Ectodermal cell (in vitro differentiated cells): Measurements from ENCODE around the gene ARMH3.

Source experiments
- H3K27ac ChIP-seq: 2 replicates; pipeline ENCODE4 v1.7.0; 2013; ENCODE audit warnings: mild to moderate bottlenecking, low read depth, low read length; ENCODE audit not compliant: insufficient read depth, poor library complexity, severe bottlenecking
- H3K27me3 ChIP-seq: 2 replicates; pipeline ENCODE4 v1.7.0; 2013; ENCODE audit warnings: mild to moderate bottlenecking, low read length; ENCODE audit not compliant: insufficient read depth, control insufficient read depth, poor library complexity, severe bottlenecking
- H3K36me3 ChIP-seq: one replicate; pipeline ENCODE4 v1.7.0; 2013; ENCODE audit warnings: low read length; ENCODE audit not compliant: control insufficient read depth, insufficient read depth
- H3K4me1 ChIP-seq: one replicate; pipeline ENCODE4 v1.7.0; 2013; ENCODE audit warnings: low read length; ENCODE audit not compliant: control insufficient read depth, insufficient read depth
- H3K4me3 ChIP-seq: 2 replicates; pipeline ENCODE4 v1.7.0; 2013; ENCODE audit warnings: low read depth, low read length, control low read depth; ENCODE audit not compliant: insufficient read depth
- H3K9me3 ChIP-seq: 2 replicates; pipeline ENCODE4 v1.7.0; 2013; ENCODE audit warnings: mild to moderate bottlenecking, low read length, moderate library complexity; ENCODE audit not compliant: control insufficient read depth
- WGBS, 2 experiments: methylation state at CpG; one replicate each; pipeline ENCODE4 v1.1.7; 2013; ENCODE audit warnings: missing lambda C conversion rate in 2 of 2; 5-methylcytosine and 5-hydroxymethylcytosine counted together

The ARMH3 gene

GRCh38 chr10:101834341-101834740, 221.6 kb downstream of the ARMH3 start:
- no peak overlapping the region for H3K4me3 ChIP-seq
- H3K9me3 ChIP-seq, result no peaks in the 10 kb centered on the region
- no peaks in the 10 kb centered on the region for H3K36me3 ChIP-seq
- no peaks in the 10 kb centered on the region for H3K27me3 ChIP-seq
- peaks cover 27% of the 10 kb centered on the region for H3K4me1 ChIP-seq
- WGBS, 2 experiments, result 86 to 87% methylated on average over 8 of the region's 8 CpGs
- H3K27ac ChIP-seq, result no peak overlapping the region

- no peak overlapping the region for H3K4me3 ChIP-seq
These were observed 222.5 kb downstream of the ARMH3 start for GRCh38 chr10:101833466-101833865.

GRCh38 chr10:101832325-101832771, 223.6 kb downstream of the ARMH3 start:
- WGBS, 2 experiments, result 88 to 91% methylated on average over 4 of the region's 4 CpGs
- Histone ChIP-seq H3K4me3 (no peak overlapping the region), H3K36me3 (no peaks in the 10 kb centered on the region)

More at GRCh38 chr10:101833466-101833865, 222.5 kb downstream of the ARMH3 start:
- H3K4me1 ChIP-seq, result peaks cover 22% of the 10 kb centered on the region
- WGBS, 2 experiments, result 96 to 97% methylated on average over 1 of the region's 1 CpG
- no peaks in the 10 kb centered on the region for H3K36me3 ChIP-seq
- no peak overlapping the region for H3K27ac ChIP-seq
- H3K27me3 ChIP-seq, result no peaks in the 10 kb centered on the region
- no peaks in the 10 kb centered on the region for H3K9me3 ChIP-seq

DNA sequence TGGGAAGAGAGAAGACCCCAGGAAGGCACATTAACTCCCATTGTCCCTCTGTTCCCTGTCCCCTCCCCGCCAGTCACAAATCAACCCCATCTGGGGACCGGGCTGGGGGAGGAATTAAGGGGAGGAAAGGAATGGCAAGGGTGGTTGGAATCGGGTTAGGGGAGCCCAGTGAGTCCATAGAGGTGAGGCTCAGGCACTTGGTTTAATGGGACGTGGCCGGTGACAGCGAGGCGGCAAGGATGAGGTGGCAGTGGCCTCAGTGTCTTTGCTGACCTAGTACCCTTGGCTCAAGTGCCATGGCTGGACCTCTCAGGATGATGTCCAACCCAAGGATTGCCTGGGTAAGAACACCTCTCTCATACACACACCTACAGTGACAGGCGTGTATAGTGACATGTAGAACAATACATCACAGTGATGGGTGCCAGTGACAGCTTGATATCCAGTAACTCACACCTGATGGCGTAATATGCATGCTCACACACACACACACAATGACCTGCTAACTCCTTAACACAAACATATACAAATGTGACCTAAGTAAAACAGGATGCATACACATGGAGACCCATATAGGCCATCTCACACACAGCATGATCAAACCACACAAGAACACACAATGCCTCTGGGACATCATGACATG, 224.7 kb downstream of the ARMH3 start:
- WGBS, 2 experiments, result 64 to 72% methylated on average over 9 of the region's 9 CpGs
- Histone ChIP-seq H3K27ac (no peak overlapping the region), H3K27me3 (no peaks in the 10 kb centered on the region), H3K4me3 (peak overlapping the region; percentile 44), H3K9me3 (no peaks in the 10 kb centered on the region), H3K4me1 (peaks cover 22% of the 10 kb centered on the region), H3K36me3 (no peaks in the 10 kb centered on the region)

More at GRCh38 chr10:101832325-101832771, 223.6 kb downstream of the ARMH3 start:
- Histone ChIP-seq H3K4me1 (peaks cover 22% of the 10 kb centered on the region), H3K27me3 (no peaks in the 10 kb centered on the region), H3K9me3 (no peaks in the 10 kb centered on the region), H3K27ac (no peak overlapping the region)

DNA sequence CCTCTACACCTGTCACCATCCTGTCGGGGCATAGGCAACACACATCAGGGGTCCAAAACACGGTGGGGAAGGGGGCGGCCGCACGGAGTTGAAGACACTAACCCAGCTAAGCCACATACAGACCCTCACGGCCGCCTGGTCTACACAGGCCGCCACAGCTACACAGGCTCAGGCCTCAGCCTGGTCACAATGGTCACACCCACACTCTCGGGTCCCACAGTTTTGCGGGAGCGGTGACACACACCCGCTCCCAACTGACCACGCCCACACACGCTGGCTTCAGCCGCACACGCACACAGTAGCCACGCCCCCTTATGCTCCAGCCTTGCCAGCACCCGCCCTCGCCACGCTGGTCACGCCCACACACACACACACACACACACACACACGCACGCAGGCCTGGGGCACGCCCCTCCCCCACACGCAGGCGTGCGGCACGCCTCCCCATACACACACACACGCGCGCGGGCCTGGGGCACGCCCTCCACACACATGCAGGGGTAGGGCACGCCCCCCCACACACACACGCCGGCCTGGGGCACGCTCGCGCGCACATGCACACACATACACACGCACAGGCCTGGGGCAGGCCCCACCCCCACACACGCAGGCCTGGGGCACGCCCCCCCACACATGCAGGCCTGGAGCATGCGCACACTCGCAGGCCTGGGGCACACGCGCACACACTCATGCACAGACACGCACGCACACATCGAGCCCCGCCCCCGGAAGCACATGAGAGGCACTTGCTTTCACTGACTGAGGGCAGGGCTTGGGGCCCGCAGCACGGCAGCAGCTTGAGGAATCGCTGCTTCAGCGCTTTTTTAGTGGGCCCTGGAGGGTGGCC, 225.4 kb downstream of the ARMH3 start:
- peak overlapping the region; percentile 44 for H3K4me3 ChIP-seq
- H3K27ac ChIP-seq, result peak overlapping the region; percentile 48
- 3 to 4% methylated on average over 56 of the region's 56 CpGs for WGBS, 2 experiments
- no peaks in the 10 kb centered on the region for H3K27me3 ChIP-seq
- peaks cover 19% of the 10 kb centered on the region for H3K4me1 ChIP-seq
- H3K36me3 ChIP-seq, result no peaks in the 10 kb centered on the region
- H3K9me3 ChIP-seq, result no peaks in the 10 kb centered on the region

DNA sequence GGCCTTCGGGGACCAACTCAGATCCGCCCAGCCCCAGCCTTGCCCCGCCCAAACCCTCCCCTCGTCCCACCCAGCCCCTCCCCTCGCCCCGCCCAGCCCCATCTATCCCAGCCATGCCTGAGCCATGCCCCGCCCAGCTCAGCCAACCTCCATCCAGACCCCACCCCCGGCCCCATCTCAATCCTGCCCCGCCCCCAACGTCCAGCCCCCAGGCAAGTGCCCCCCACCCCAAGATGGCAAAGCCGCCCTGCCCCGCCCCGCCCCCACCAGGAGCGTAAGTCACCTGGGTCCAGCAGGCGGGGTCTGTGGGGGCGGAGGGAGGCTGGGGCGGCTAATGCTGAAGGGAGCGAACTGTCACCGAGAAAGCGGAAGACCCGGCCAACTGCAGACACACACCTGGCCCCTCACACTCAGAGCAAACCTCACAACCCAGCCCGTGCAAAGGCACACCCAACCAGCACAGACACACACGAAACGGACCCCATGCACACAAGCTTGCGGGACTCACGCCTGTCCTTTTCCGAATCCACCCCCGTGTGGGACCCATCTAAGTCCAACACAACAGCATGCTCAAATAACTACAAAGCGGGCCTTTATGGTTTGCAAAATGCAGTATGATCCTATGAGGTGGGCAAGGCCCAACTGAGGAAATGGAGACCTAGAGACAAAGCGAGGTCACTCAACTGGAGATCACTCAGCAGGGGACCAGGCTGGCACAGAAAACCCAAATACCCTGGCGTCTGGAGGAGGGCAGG, 226.2 kb downstream of the ARMH3 start:
- Histone ChIP-seq H3K27ac (peak overlapping the region; percentile 55), H3K27me3 (no peaks in the 10 kb centered on the region), H3K36me3 (no peaks in the 10 kb centered on the region), H3K4me3 (peak overlapping the region; percentile 44), H3K4me1 (peaks cover 13% of the 10 kb centered on the region), H3K9me3 (no peaks in the 10 kb centered on the region)
- WGBS, 2 experiments, result 6 to 9% methylated on average over 21 to 26 of the region's 31 CpGs

DNA sequence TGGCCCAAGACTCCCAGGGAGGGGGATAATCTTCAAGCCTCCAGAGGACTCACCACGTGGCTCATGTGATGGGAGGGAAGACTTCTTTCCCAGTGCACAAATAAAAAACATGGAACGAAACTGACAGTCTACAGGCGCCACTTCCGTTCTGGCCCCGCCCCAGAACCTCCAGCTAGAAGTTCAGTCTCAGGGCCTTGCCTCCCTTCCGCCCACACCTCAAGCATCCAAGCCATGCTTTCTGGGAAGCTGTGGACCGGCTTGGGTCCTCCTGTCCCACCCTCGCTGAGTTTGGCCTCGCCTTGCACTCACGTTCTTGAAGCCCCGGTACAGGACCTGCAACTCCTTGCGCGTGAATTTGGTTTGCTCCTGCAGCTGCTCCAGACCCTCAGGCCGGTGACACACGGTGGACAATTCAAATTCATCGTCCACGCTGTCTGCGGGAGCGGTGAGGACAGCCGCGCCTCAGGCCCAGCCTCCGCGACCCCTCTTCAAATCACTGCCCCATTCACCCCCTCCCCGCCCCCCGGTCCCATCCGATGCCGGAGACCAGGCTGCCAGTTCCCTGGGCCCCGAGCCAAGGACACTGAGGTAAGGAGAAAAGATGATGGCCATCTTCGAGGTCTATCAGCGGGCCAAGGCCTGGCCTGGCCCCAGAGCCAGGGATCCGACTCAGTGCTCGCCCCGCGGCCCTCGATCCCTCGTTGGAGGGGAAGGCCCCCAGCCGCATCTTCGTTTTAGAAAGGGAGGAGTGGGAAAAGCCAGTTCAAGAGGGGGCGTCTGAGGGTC, 227.0 kb downstream of the ARMH3 start:
- 66 to 68% methylated on average over 39 of the region's 39 CpGs for WGBS, 2 experiments
- H3K9me3 ChIP-seq, result no peaks in the 10 kb centered on the region
- no peaks in the 10 kb centered on the region for H3K27me3 ChIP-seq
- no peaks in the 10 kb centered on the region for H3K36me3 ChIP-seq
- H3K4me3 ChIP-seq, result peak overlapping the region; percentile 21
- H3K4me1 ChIP-seq, result peaks cover 13% of the 10 kb centered on the region
- no peak overlapping the region for H3K27ac ChIP-seq

DNA sequence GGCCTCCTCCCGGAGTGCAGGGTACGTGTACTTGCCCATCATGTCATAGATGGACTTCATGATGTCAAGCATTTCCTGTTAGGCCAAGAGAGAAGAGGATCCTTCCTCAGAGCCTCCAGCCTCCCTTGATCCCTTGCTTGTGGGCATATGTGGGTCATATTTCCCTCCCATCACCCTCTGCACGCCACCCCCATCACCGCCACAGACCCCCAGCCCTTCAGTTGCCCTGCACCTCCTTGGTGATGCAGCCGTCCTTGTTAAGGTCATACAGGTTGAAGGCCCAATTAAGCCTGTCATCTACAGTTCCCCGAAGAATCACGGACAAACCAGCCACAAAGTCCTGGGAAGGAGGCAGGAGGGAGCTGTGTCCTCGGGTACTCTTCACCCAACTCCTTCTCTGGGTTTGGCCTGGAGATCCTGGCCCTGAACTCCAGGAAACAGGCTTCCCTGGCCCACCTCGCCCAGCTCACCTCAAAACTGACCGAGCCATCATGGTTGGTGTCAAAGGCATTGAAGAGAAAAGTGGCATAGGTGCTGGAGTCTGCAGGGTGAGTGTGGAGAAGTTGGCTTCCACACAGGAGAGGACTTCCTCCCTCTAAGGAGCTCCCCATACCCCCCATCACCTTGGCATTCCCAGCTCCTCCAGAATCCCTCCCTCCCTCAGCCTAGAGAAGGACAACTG, 227.9 kb downstream of the ARMH3 start:
- Histone ChIP-seq H3K27ac (no peak overlapping the region), H3K27me3 (no peaks in the 10 kb centered on the region), H3K4me1 (peaks cover 13% of the 10 kb centered on the region), H3K9me3 (no peaks in the 10 kb centered on the region), H3K36me3 (no peaks in the 10 kb centered on the region), H3K4me3 (no peak overlapping the region)
- 94 to 95% methylated on average over 10 of the region's 10 CpGs for WGBS, 2 experiments

DNA sequence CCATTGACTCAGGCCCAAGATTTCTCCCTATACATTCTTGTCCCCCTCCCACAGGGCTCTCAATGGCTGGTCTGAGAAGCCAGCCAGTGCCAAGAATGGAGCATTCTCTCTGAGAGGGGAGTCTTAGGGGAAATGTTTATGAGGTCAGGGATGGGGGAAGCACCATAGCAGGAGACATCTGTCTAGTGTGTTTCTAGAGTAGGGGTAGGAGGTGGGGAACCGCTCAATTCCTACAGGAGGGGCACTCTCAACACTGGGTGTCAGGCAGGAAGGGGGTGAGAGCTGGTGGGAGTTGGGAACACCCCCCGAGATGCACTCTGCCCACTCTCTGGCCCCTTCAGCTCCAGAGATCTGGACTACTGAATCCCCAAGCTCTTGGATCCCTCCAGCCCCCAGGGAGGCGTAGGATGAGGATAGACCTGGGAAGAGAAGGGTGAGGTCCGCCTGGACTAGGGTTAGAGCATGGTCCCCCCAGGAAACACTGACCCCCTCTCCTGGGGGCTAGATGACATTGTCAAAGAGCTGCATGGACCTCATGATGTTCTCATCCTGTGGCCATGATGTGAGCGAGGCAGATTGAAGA, 229.0 kb downstream of the ARMH3 start:
- Histone ChIP-seq H3K27me3 (no peaks in the 10 kb centered on the region), H3K9me3 (no peaks in the 10 kb centered on the region), H3K4me3 (no peak overlapping the region), H3K4me1 (peaks cover 13% of the 10 kb centered on the region), H3K36me3 (no peaks in the 10 kb centered on the region), H3K27ac (no peak overlapping the region)
- WGBS, 2 experiments, result 93 to 96% methylated on average over 5 of the region's 5 CpGs
